Measurements from ENCODE around the gene UGT1A7. TPM values are rescaled to one million over a fixed set of nuclear protein-coding genes. Genes with fewer than 3 reads are reported as not detected.

UGT1A7 gene
- total RNA-seq, 1 donor, result not detected

DNA sequence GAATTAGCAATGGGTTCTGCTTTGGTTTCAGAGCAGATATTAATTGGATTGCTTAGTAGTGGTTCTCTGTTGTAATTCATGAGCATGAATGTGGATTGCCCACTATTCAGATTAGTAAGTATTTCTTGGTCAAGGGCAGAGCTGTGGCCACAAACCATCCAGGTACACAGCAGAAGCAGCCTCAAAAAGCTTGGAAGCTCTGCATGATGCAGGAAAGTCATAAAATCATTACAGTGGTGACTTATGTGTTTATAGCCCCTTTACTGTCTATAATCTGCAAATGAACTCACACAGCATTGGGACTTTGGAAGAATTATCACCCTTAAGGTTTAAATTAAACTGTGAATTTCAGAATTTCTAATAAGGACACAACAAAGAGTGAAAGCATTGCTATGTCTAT is 76.4 kb downstream of the UGT1A7 start:
- DNase-seq (ENCODE audit: low read depth in 2 of 3, low spot score in 2 of 3), result no peak

DNA sequence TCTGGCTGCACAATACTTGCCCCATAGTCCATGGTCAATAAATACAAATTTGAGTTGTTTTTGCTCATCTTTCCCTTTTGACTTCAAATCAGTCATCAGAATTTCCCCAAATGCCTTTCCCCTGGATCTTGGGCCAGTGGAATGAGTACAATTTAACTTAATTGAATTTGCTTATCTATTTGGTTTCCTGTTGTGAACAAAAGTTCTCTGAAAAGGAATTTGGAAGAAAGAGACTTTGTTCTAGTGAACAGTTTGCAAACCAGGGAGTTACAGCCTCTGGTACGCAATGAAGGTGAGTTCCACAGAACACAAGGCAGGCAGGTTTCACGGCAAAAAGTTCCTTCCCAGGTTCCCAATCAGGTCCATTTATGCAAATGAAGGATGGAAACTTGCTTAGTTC is 77.1 kb downstream of the UGT1A7 start:
- no peak for DNase-seq (ENCODE audit: low read depth in 2 of 3, low spot score in 2 of 3)

DNA sequence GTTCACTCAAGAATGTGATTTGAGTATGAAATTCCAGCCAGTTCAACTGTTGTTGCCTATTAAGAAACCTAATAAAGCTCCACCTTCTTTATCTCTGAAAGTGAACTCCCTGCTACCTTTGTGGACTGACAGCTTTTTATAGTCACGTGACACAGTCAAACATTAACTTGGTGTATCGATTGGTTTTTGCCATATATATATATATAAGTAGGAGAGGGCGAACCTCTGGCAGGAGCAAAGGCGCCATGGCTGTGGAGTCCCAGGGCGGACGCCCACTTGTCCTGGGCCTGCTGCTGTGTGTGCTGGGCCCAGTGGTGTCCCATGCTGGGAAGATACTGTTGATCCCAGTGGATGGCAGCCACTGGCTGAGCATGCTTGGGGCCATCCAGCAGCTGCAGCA is 78.3 kb downstream of the UGT1A7 start, which contains the start of gene UGT1A1:
TSS of gene UGT1A1 (plus strand) at position 228 of the 400 bp plus-strand sequence. CDS start at position 246, 18 bp downstream.
- DNase-seq (ENCODE audit: low read depth in 2 of 3, low spot score in 2 of 3), result no peak

DNA sequence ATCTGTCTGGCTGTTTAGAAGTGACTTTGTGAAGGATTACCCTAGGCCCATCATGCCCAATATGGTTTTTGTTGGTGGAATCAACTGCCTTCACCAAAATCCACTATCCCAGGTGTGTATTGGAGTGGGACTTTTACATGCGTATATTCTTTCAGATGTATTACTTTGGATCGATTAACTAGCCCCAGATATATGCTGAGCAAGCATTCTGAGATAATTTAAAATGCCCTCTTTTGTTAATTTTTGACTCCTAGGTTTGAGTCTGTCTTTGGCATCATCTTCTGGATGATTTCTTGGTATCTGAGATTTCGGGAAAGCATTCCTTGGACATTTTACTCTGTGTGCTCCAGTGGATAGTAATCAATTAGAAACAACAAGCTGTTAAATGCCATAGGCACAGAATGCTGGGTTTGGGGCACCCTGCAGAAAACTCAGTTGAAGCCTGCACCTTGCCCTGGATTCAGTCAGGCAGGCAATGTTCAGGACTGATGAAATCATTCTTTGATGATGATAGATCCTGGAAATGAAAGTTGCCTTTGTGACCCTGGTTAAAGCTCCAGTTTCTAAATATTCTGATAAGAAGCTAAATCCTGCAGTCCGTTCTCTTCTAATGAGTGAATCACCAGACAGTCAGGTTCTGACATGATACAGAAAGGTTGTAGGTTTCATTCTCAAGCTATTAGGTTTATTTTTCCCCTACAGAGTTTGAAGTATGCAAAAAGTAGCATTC is 79.5 kb downstream of the UGT1A7 start:
- no peak for DNase-seq (ENCODE audit: low read depth in 2 of 3, low spot score in 2 of 3)

DNA sequence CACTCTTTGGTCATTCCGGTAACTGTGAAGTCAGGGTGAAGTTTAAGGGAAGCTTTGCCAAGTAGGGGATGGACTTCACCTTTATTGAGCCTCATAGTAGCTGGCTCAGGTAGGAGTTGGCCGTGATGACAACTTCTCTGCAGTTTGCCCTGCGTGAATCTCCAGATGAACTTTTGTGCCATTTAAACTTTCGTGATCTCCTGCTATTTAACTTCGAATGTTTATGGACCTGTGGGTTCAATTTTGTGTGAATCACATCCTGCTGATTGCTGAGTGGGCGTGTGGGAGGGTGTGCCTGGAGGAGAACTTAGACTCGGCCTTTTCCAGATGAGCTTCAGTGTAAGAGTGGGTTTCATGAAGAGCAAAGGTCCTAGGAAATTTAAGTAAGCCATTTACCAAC is 82.6 kb downstream of the UGT1A7 start:
- DNase-seq (ENCODE audit: low read depth in 2 of 3, low spot score in 2 of 3), result no peak

DNA sequence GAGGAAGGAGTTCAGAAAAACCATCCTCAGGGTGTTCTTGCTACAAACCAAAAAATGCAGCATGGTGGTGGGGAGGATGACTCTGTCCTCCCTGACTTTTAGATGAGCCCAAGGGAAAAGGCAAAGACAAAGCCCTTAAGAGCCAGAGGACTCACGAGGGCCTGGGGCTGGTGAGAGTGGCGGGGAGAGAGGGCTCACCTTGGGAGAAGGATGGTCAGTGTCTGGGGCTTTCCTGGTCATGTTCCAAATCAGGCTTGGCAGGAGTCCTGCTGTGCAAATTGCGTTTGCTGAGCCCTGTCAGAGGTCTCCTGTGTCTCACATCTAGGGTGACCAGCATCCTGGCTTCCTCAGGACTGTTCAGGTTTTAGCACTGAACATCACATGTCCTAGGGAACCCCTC is 83.1 kb downstream of the UGT1A7 start:
- DNase-seq (ENCODE audit: low read depth in 2 of 3, low spot score in 2 of 3), result no peak

DNA sequence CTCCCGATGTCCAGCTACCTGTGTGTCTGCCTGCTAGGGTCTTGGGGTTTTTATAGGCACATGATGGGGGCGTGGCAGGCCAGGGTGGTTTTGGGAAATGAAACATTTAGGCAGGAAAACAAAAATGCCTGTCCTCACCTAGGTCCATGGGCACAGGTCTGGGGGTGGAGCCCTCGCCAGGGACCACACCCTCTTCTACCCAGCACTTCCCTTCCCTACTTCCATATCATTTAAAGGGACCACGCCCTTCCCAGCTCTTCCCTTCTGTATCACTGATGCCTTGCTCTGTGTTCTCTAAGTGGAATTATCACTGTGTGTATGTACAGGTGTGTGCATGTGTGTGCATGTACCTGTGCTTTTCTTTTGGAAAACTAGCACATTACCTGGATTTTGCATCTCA is 84.7 kb downstream of the UGT1A7 start:
- no peak for DNase-seq (ENCODE audit: low read depth in 2 of 3, low spot score in 2 of 3)

DNA sequence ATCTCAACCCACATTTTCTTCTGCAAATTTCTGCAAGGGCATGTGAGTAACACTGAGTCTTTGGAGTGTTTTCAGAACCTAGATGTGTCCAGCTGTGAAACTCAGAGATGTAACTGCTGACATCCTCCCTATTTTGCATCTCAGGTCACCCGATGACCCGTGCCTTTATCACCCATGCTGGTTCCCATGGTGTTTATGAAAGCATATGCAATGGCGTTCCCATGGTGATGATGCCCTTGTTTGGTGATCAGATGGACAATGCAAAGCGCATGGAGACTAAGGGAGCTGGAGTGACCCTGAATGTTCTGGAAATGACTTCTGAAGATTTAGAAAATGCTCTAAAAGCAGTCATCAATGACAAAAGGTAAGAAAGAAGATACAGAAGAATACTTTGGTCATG is 86.4 kb downstream of the UGT1A7 start:
- DNase-seq (ENCODE audit: low read depth in 2 of 3, low spot score in 2 of 3), result no peak

DNA sequence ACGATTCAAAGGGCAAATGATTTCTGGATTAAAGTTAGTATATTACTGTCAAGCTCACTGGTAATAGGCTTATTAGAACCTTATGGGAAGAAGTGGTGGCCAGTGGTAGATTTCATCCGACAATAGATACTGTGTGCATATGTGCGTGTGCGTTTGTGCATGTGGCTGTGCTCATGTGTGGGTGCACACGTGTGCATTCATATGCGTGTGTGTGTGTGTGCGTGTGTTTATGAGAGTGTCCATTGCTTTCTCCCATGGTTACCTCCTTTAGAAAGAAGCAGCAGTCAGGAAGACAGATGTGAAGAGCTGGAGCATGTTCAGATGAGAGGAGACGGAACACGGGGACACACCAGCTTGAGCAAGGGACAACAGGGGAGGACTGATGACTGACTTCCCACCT is 87.6 kb downstream of the UGT1A7 start:
- DNase-seq (ENCODE audit: low read depth in 2 of 3, low spot score in 2 of 3), result no peak

DNA sequence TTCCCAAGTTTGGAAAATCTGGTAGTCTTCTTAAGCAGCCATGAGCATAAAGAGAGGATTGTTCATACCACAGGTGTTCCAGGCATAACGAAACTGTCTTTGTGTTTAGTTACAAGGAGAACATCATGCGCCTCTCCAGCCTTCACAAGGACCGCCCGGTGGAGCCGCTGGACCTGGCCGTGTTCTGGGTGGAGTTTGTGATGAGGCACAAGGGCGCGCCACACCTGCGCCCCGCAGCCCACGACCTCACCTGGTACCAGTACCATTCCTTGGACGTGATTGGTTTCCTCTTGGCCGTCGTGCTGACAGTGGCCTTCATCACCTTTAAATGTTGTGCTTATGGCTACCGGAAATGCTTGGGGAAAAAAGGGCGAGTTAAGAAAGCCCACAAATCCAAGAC is 90.5 kb downstream of the UGT1A7 start:
- DNase-seq (ENCODE audit: low read depth in 2 of 3, low spot score in 2 of 3), result no peak

DNA sequence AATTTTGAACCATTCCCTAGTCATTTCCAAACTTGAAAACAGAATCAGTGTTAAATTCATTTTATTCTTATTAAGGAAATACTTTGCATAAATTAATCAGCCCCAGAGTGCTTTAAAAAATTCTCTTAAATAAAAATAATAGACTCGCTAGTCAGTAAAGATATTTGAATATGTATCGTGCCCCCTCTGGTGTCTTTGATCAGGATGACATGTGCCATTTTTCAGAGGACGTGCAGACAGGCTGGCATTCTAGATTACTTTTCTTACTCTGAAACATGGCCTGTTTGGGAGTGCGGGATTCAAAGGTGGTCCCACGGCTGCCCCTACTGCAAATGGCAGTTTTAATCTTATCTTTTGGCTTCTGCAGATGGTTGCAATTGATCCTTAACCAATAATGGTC is 90.9 kb downstream of the UGT1A7 start:
- DNase-seq (ENCODE audit: low read depth in 2 of 3, low spot score in 2 of 3), result no peak

DNA sequence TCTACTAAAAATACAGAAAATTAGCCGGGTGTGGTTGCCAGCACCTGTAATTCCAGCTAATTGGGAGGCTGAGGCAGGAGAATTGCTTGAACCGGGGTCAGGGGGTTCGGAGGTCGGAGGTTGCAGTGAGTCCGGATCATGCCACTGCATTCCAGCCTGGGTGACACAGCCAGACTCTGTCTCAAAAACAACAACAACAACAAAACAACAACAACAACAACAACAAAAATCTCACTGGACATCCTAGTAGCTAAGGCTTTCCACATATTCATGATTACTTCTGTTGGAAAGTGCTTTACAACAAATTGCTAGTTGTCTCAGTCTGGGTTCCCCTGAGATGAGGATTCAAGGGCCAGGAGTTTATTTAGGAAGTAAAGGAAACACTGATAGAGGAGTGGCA is 92.2 kb downstream of the UGT1A7 start:
- no peak for DNase-seq (ENCODE audit: low read depth in 2 of 3, low spot score in 2 of 3)

DNA sequence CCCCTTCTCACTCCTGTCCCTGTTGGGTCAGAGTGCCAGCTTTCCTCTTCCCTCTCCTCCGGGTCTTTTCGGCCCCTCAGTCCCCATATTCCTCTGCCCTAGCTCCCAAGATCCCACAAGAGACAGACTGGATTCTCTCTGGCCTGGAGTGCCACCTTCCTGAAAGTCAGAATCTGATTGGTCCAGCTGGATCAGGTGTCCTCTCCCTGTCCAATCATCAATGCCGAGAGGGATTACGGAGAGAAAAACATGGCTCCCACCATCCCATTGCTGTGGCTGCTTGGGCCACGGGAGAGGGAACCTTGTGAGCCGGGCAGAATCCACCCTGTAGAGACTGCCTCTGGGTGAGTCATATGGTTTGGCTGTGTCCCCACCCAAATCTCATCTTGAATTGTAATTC is 93.7 kb downstream of the UGT1A7 start:
- DNase-seq (ENCODE audit: low read depth in 2 of 3, low spot score in 2 of 3), result no peak

DNA sequence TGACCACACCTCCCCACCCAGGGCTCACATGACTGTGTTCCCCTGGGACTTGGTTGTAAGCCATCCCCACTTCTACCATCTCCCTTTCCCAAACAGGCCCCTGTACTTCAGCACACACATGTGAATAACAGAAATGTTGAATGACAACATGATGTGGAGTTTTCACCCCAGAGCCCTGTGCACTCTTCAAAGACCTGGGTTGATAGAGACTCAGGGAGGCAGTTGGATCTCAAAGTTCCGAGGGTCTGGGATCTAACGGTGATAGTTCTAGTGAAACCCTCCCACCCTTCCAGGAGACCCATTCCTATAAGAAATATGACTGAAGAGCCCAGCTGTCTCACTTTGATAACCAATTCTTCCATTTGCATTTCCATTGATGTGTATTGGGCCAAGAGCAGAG is 96.3 kb downstream of the UGT1A7 start, which contains the start of gene MROH2A:
TSS of gene MROH2A (plus strand) at position 301 of the 400 bp plus-strand sequence. CDS start 1,029 bp downstream, outside the sequence.
- no peak for DNase-seq (ENCODE audit: low read depth in 2 of 3, low spot score in 2 of 3)

DNA sequence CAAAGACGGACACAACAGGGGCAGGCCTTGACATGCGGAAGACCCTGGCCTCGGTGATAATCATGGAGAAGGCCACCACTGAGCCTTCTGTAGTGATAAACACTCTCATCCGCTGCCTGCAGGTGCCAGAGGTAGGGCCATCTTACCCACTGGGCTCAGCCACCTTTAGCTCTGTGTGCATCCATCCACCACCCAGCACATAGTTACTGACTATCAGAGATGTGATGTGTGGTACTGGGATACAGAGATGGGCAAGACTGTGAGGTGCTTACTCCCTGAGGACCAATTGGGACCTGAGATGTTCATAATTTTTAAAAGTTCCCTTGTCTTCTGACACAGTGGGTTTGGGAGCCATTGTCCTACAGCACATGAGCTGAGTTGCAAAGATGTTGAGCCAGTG is 98.0 kb downstream of the UGT1A7 start:
- DNase-seq (ENCODE audit: low read depth in 2 of 3, low spot score in 2 of 3), result no peak

DNA sequence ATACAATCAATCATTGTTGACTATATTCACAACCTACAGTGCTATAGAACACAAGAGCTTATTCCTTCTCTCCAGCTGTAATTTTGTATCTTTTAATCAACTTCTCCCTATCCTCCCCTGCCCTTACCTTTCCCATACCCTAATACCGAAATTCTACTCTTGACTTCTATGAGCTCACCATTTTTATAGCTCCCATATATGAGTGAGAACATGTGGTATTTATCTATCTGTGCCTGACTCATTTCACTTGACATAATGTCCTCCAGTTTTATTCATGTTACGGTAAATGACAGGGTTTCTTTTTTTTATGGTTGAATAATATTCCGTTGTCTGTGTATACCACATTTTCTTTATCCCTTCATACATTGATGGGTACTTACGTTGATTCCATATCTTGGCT is 99.1 kb downstream of the UGT1A7 start:
- no peak for DNase-seq (ENCODE audit: low read depth in 2 of 3, low spot score in 2 of 3)

DNA sequence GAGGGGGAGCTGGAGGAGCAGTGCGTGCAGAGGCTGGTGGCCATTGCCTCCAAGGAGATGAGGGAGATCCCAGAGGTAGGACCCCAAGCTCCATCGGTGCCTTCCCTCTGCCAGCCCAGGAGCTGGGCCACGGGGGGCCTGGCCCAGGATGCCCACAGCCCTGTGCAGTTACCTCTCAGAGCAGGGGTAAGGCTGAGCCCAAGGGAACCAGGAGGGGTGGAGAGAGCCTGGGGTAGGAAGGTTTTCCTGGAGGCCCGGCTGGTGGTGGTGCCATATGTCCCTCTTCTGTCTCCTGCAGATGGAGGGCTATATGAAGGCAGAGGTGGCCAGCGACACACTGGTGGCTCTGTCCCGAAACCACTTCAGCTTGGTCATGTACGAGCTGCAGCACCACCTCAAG is 107.9 kb downstream of the UGT1A7 start:
- no peak for DNase-seq (ENCODE audit: low read depth in 2 of 3, low spot score in 2 of 3)

DNA sequence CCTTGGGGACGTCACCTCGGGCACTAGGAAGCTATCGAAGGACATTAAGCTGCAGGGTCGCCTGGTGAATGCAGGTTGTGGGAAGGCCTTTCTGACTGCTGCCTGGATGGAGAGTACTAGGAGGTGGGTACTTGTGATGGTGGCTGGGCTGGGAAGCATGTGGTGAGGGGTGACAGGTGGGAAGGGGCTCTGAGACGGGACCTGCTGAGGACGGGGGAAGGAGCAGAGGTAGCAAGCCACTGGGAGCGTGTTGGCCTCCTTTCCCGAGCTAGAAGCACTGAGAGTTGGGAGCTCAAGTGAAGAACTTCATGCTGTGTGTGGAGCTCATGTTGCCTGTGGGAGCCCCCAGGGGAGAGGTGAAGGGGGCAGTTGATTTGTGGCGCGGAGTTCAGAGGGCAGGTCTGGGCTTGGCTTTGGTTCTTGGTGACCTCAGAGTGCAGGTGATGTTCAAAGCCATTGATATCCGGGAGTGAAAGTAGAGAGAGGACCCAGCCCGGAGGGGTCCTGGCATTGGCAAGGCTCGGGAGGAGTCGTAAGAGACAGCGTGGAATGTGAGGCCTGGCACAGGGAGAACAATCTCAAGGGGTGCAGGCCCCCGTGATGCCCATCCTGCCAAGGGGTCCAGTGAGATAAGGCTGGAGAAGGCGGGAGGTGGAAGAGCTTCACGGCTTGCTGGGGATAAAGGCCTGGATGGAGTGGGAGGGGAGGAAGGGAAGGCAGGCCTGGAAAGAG is 109.6 kb downstream of the UGT1A7 start:
- DNase-seq (ENCODE audit: low read depth in 2 of 3, low spot score in 2 of 3), result no peak

DNA sequence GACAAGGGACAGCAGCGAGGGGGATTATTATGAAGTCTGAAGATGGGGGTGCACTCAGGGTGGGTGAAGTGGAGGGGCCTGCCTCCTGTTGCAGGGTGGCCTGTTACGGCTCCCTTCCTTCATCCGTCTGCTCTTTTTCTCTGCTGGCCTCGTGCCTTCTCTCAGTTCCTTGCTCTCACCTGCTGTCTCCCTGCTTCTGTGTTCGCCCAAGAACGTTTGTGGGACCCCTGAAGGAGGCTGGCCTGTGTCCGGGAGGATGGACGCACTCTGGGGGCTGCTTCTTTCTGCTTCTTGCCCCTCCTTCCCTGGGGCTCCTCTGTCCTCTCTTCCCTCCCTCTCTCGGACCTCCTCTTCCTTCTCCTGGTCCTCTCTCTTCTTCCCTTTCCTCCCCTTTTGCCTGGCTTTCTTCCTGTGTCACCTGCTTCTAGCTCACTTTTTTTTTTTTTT is 110.2 kb downstream of the UGT1A7 start:
- DNase-seq (ENCODE audit: low read depth in 2 of 3, low spot score in 2 of 3), result no peak

DNA sequence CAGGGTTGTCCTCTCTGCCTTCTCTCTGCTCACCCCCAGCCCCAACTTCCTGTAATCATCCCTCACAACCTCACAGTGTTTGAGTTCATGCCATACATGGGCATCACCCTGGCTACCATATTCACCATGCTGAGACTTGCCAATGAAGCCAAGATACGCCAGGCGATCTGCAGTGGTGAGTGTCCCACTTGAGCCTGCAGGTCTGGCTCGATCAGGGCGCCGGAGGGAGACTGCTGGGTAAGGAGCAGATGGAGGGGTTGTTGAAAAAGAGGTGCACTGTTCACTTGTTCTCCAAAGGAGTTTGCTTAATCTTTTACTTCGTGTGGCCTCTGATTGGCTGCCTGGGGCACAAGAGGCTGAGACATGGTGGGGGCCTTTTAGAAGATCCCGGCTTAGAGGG is 111.0 kb downstream of the UGT1A7 start:
- DNase-seq (ENCODE audit: low read depth in 2 of 3, low spot score in 2 of 3), result no peak

DNA sequence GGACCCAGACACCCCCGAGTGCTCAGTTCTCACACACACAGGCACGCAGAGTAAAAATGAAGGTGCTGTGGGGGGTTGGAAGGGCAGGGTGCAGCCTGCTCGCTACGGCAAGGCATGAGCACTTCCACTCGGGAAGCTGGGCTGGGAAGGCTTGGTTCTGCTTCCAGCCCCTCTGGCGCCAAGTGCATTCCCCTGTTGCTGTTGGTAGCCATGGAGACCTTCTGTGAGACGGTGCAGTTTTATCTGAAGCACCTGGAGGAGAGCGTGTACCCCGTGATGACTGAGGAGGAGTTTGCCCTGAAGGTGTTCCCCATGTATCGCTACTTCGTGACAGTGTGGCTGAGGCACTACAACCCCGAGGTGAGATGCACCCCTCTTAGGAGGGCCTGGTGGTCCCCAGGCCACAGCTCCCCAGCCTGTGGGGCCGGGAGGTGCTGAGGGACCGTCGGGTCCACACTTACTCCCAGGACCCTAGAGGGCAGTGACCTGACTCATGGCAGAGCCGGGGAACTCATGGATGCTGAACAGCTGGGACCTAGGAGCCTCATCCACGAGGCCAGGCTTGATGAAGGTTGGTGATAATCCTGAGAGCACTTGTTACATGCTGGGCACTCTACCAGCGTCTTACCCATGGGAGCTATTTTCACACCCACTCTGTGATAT is 111.9 kb downstream of the UGT1A7 start:
- DNase-seq (ENCODE audit: low read depth in 2 of 3, low spot score in 2 of 3), result no peak
